HL-60 (cell line): ENCODE measurements around the gene TGFBI.
"Not testable (repeated sequence)": the region's sequence is repeated elsewhere in the genome, so short reads cannot be mapped to it uniquely, and the experiment has no call there.

ENCODE experiments used
- POLR2AphosphoS5 ChIP-seq: IDR thresholded peaks from 2 replicates; pipeline ENCODE4 v1.6.1; 2012; ENCODE audit warnings: low read depth
- TF ChIP-seq, protein P1 (sequence below): IDR thresholded peaks from one replicate; pipeline ENCODE4 v1.5.1; 2011; ENCODE audit warnings: low read length, control low read depth, inconsistent platforms; ENCODE audit not compliant: insufficient read depth
- TF ChIP-seq, protein P2 (sequence below): IDR thresholded peaks from 2 replicates; pipeline ENCODE4 v1.6.1; 2012; ENCODE audit warnings: low read depth; ENCODE audit not compliant: insufficient replicate concordance

- not testable (repeated sequence) for TF ChIP-seq POLR2AphosphoS5
- TF ChIP-seq, protein P1, sequence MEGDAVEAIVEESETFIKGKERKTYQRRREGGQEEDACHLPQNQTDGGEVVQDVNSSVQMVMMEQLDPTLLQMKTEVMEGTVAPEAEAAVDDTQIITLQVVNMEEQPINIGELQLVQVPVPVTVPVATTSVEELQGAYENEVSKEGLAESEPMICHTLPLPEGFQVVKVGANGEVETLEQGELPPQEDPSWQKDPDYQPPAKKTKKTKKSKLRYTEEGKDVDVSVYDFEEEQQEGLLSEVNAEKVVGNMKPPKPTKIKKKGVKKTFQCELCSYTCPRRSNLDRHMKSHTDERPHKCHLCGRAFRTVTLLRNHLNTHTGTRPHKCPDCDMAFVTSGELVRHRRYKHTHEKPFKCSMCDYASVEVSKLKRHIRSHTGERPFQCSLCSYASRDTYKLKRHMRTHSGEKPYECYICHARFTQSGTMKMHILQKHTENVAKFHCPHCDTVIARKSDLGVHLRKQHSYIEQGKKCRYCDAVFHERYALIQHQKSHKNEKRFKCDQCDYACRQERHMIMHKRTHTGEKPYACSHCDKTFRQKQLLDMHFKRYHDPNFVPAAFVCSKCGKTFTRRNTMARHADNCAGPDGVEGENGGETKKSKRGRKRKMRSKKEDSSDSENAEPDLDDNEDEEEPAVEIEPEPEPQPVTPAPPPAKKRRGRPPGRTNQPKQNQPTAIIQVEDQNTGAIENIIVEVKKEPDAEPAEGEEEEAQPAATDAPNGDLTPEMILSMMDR: not testable (repeated sequence)
- TF ChIP-seq, protein P2, sequence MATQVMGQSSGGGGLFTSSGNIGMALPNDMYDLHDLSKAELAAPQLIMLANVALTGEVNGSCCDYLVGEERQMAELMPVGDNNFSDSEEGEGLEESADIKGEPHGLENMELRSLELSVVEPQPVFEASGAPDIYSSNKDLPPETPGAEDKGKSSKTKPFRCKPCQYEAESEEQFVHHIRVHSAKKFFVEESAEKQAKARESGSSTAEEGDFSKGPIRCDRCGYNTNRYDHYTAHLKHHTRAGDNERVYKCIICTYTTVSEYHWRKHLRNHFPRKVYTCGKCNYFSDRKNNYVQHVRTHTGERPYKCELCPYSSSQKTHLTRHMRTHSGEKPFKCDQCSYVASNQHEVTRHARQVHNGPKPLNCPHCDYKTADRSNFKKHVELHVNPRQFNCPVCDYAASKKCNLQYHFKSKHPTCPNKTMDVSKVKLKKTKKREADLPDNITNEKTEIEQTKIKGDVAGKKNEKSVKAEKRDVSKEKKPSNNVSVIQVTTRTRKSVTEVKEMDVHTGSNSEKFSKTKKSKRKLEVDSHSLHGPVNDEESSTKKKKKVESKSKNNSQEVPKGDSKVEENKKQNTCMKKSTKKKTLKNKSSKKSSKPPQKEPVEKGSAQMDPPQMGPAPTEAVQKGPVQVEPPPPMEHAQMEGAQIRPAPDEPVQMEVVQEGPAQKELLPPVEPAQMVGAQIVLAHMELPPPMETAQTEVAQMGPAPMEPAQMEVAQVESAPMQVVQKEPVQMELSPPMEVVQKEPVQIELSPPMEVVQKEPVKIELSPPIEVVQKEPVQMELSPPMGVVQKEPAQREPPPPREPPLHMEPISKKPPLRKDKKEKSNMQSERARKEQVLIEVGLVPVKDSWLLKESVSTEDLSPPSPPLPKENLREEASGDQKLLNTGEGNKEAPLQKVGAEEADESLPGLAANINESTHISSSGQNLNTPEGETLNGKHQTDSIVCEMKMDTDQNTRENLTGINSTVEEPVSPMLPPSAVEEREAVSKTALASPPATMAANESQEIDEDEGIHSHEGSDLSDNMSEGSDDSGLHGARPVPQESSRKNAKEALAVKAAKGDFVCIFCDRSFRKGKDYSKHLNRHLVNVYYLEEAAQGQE: not testable (repeated sequence)
Measured at GRCh38 chr5:136045026-136045425, 16.2 kb downstream of the TGFBI start.
